IMR-90 (cell line): ENCODE results near the gene TMEM63B.

Experiments
- FOS ChIP-seq: fragments of 150-350 bp; IDR thresholded peaks from 2 replicates; pipeline ENCODE4 v1.6.1; 2016; ENCODE audit warnings: low read depth, low read length
- MAFK ChIP-seq: IDR thresholded peaks from 2 replicates; pipeline ENCODE4 v1.6.1; 2012; ENCODE audit warnings: low read depth, low read length, improper control_type of control experiment
- MXI1 ChIP-seq: IDR thresholded peaks from 2 replicates; pipeline ENCODE4 v1.6.1; 2012; ENCODE audit warnings: low read depth, mild to moderate bottlenecking, low read length, moderate library complexity, borderline replicate concordance
- POLR2A ChIP-seq: IDR thresholded peaks from 2 replicates; pipeline ENCODE4 v1.6.1; 2012; ENCODE audit warnings: mild to moderate bottlenecking, low read depth, low read length
- RAD21 ChIP-seq: IDR thresholded peaks from 2 replicates; pipeline ENCODE4 v1.6.1; 2012; ENCODE audit warnings: low read length, improper control_type of control experiment
- RCOR1 ChIP-seq: IDR thresholded peaks from 2 replicates; pipeline ENCODE4 v1.6.1; 2012; ENCODE audit warnings: mild to moderate bottlenecking, low read length, improper control_type of control experiment; ENCODE audit not compliant: insufficient replicate concordance
- RFX5 ChIP-seq: IDR thresholded peaks from 2 replicates; pipeline ENCODE4 v1.8.0; 2012; ENCODE audit warnings: low read depth, mild to moderate bottlenecking, low read length, moderate library complexity
- SMC3 ChIP-seq: fragments of 150-350 bp; IDR thresholded peaks from 2 replicates; pipeline ENCODE4 v1.6.1; 2016; ENCODE audit warnings: low read depth, mild to moderate bottlenecking, antibody characterized with exemption, low read length, moderate library complexity
- USF2 ChIP-seq: fragments of 150-350 bp; IDR thresholded peaks from 2 replicates; pipeline ENCODE4 v1.6.1; 2017; ENCODE audit warnings: mild to moderate bottlenecking, antibody characterized with exemption, low read length, low read depth
- TF ChIP-seq, protein P1 (sequence below): conservative IDR thresholded peaks from 2 replicates; pipeline ENCODE4 v1.5.1; 2012; ENCODE audit warnings: mild to moderate bottlenecking, low read depth, low read length, improper control_type of control experiment
- TF ChIP-seq, protein P2 (sequence below): fragments of 150-350 bp; IDR thresholded peaks from 2 replicates; pipeline ENCODE4 v1.6.1; 2016; ENCODE audit warnings: low read depth, mild to moderate bottlenecking, low read length, moderate library complexity, borderline replicate concordance

DNA sequence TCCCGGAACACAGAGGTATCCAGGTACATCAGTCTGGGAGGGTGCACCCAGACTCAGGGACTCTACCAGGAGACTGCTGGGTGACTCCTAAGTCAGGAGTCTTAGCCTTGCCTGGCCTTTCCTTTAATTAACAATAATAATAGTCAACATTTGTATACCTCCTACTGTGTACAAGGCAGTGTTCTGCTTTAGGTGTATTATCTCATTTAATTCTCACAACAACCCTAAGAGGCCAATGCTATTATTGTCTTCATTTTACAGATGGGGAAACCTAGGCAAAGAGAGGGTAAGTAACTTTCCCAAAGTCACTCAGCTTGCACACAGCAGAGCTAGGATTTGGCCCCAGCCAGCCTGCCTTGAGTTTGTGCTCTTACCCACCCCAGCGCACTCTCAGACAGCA is 39.7 kb upstream of the TMEM63B start:
- TF ChIP-seq, protein P1, sequence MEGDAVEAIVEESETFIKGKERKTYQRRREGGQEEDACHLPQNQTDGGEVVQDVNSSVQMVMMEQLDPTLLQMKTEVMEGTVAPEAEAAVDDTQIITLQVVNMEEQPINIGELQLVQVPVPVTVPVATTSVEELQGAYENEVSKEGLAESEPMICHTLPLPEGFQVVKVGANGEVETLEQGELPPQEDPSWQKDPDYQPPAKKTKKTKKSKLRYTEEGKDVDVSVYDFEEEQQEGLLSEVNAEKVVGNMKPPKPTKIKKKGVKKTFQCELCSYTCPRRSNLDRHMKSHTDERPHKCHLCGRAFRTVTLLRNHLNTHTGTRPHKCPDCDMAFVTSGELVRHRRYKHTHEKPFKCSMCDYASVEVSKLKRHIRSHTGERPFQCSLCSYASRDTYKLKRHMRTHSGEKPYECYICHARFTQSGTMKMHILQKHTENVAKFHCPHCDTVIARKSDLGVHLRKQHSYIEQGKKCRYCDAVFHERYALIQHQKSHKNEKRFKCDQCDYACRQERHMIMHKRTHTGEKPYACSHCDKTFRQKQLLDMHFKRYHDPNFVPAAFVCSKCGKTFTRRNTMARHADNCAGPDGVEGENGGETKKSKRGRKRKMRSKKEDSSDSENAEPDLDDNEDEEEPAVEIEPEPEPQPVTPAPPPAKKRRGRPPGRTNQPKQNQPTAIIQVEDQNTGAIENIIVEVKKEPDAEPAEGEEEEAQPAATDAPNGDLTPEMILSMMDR, result no peak
- TF ChIP-seq POLR2A, result no peak
- TF ChIP-seq USF2, result no peak
- no peak for TF ChIP-seq FOS
- no peak for TF ChIP-seq MXI1
- no peak for TF ChIP-seq RCOR1
- no peak for TF ChIP-seq SMC3
- TF ChIP-seq MAFK, result no peak
- TF ChIP-seq, protein P2, sequence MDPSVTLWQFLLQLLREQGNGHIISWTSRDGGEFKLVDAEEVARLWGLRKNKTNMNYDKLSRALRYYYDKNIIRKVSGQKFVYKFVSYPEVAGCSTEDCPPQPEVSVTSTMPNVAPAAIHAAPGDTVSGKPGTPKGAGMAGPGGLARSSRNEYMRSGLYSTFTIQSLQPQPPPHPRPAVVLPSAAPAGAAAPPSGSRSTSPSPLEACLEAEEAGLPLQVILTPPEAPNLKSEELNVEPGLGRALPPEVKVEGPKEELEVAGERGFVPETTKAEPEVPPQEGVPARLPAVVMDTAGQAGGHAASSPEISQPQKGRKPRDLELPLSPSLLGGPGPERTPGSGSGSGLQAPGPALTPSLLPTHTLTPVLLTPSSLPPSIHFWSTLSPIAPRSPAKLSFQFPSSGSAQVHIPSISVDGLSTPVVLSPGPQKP, result no peak
- no peak for TF ChIP-seq RFX5
- TF ChIP-seq RAD21, result no peak
